GM18861 (cell line): ENCODE data around the gene PRRT1B.

Source experiments
- ATAC-seq: cut with Tn5 transposase; IDR thresholded peaks from one replicate; pipeline ENCODE4 v1.9.1; 2021; ENCODE audit not compliant: unreplicated experiment

PRRT1B gene

GRCh38 chr9:131594906-131595665 lies 49.8 kb downstream of the PRRT1B start:
- no peak for ATAC-seq

GRCh38 chr9:131595696-131596429 lies 50.5 kb downstream of the PRRT1B start:
- no peak for ATAC-seq

- no peak for ATAC-seq
Measured at GRCh38 chr9:131596430-131596743, 51.1 kb downstream of the PRRT1B start.

- ATAC-seq = no peak
Measured at GRCh38 chr9:131597246-131597645, 51.9 kb downstream of the PRRT1B start.

- ATAC-seq = no peak
Measured at GRCh38 chr9:131598121-131598520, 52.8 kb downstream of the PRRT1B start.

- ATAC-seq = no peak
Measured at GRCh38 chr9:131601683-131602181, 56.4 kb downstream of the PRRT1B start.

- no peak for ATAC-seq
Measured at GRCh38 chr9:131603199-131603598, 57.9 kb downstream of the PRRT1B start.

GRCh38 chr9:131603711-131604439 lies 58.6 kb downstream of the PRRT1B start:
- ATAC-seq = no peak

GRCh38 chr9:131605770-131606590 lies 60.7 kb downstream of the PRRT1B start:
- no peak for ATAC-seq

- no peak for ATAC-seq
Measured at GRCh38 chr9:131606896-131607567, 61.7 kb downstream of the PRRT1B start.

GRCh38 chr9:131607591-131607990 lies 62.3 kb downstream of the PRRT1B start:
- ATAC-seq = no peak

- no peak for ATAC-seq
Measured at GRCh38 chr9:131608493-131609037, 63.2 kb downstream of the PRRT1B start.
